Measurements from ENCODE around the gene C1orf87. TPM values are rescaled to one million over a fixed set of nuclear protein-coding genes. Genes with fewer than 3 reads are reported as not detected.
"Not testable (repeated sequence)": the region's sequence is repeated elsewhere in the genome, so short reads cannot be mapped to it uniquely, and the experiment has no call there.

C1orf87 gene
- total and polyA plus RNA-seq, 2 donors from 2014 or later, result 0.38 to 0.45 TPM

GRCh38 chr1:59971464-59971911, 102.1 kb downstream of the C1orf87 start:
- H3K9ac ChIP-seq (ENCODE audit: low read length in 3 of 3), result no peak overlapping the region

DNA sequence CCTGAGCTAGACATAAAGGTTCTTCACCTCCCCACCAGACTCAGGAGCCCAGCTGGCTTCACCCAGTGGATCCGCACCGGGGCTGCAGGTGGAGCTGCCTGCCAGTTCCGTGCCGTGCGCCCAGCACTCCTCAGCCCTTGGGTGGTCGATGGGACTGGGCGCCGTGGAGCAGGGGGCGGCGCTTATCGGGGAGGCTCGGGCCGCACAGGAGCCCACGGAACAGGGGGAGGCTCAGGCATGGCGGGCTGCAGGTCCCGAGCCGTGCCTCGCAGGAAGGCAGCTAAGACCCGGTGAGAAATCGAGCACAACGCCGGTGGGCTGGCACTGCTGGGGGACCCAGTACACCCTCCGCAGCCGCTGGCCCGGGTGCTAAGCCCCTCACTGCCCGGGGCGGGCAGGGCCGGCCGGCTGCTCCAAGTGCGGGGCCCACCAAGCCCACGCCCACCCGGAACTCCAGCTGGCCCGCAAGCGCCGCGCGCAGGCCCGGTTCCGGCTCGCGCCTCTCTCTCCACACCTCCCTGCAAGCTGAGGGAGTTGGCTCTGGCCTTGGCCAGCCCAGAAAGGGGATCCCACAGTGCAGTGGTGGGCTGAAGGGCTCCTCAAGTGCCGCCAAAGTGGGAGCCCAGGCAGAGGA, 103.9 kb downstream of the C1orf87 start:
- DNase-seq; H3K9me3 ChIP-seq (ENCODE audit: control insufficient read depth in 2 of 3, insufficient read depth in 1 of 3, low read length in 3 of 3); H3K9ac ChIP-seq (ENCODE audit: low read length in 3 of 3); H3K4me1 ChIP-seq (ENCODE audit: control insufficient read depth in 2 of 3, insufficient read depth in 2 of 3, low read depth in 1 of 3, low read length in 3 of 3); H3K36me3 ChIP-seq (ENCODE audit: control insufficient read depth in 2 of 3, insufficient read depth in 3 of 3, low read length in 3 of 3); FAIRE-seq; H3K27me3 ChIP-seq (ENCODE audit: control insufficient read depth, insufficient read depth, low read length); H3K4me3 ChIP-seq (ENCODE audit: low read length in 3 of 3); H3K27ac ChIP-seq (ENCODE audit: low read depth in 2 of 2, low read length in 2 of 2); intact Hi-C loops (cut with DNase I): not testable (repeated sequence)

More at GRCh38 chr1:59971464-59971911, 102.1 kb downstream of the C1orf87 start:
- intact Hi-C loops (cut with DNase I), result no loop called here
- H3K4me1 ChIP-seq (ENCODE audit: control insufficient read depth in 2 of 3, insufficient read depth in 2 of 3, low read depth in 1 of 3, low read length in 3 of 3), result no peaks in the 10 kb centered on the region
- no peaks in the 10 kb centered on the region for H3K36me3 ChIP-seq (ENCODE audit: control insufficient read depth in 2 of 3, insufficient read depth in 3 of 3, low read length in 3 of 3)
- peak; percentile 75 to 88 (median 78) for DNase-seq
- no peak for FAIRE-seq
- H3K27ac ChIP-seq (ENCODE audit: low read depth in 2 of 2, low read length in 2 of 2), result no peak overlapping the region
- no peak overlapping the region for H3K4me3 ChIP-seq (ENCODE audit: low read length in 3 of 3)
- no peaks in the 10 kb centered on the region for H3K27me3 ChIP-seq (ENCODE audit: control insufficient read depth, insufficient read depth, low read length)
- H3K9me3 ChIP-seq (ENCODE audit: control insufficient read depth in 2 of 3, insufficient read depth in 1 of 3, low read length in 3 of 3), result no peaks in the 10 kb centered on the region
- TF ChIP-seq, protein P1, sequence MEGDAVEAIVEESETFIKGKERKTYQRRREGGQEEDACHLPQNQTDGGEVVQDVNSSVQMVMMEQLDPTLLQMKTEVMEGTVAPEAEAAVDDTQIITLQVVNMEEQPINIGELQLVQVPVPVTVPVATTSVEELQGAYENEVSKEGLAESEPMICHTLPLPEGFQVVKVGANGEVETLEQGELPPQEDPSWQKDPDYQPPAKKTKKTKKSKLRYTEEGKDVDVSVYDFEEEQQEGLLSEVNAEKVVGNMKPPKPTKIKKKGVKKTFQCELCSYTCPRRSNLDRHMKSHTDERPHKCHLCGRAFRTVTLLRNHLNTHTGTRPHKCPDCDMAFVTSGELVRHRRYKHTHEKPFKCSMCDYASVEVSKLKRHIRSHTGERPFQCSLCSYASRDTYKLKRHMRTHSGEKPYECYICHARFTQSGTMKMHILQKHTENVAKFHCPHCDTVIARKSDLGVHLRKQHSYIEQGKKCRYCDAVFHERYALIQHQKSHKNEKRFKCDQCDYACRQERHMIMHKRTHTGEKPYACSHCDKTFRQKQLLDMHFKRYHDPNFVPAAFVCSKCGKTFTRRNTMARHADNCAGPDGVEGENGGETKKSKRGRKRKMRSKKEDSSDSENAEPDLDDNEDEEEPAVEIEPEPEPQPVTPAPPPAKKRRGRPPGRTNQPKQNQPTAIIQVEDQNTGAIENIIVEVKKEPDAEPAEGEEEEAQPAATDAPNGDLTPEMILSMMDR (IDR thresholded peaks at IDR 0.05; ENCODE audit: borderline replicate concordance, extremely low read depth, insufficient read depth), result peak; percentile 85

- intact Hi-C loops (cut with DNase I); H3K36me3 ChIP-seq (ENCODE audit: control insufficient read depth in 2 of 3, insufficient read depth in 3 of 3, low read length in 3 of 3); H3K27ac ChIP-seq (ENCODE audit: low read depth in 2 of 2, low read length in 2 of 2); H3K9me3 ChIP-seq (ENCODE audit: control insufficient read depth in 2 of 3, insufficient read depth in 1 of 3, low read length in 3 of 3); H3K27me3 ChIP-seq (ENCODE audit: control insufficient read depth, insufficient read depth, low read length); FAIRE-seq; DNase-seq; H3K4me1 ChIP-seq (ENCODE audit: control insufficient read depth in 2 of 3, insufficient read depth in 2 of 3, low read depth in 1 of 3, low read length in 3 of 3); H3K4me3 ChIP-seq (ENCODE audit: low read length in 3 of 3); H3K9ac ChIP-seq (ENCODE audit: low read length in 3 of 3): not testable (repeated sequence)
Observed at GRCh38 chr1:59968746-59969145, 104.8 kb downstream of the C1orf87 start.

- DNase-seq (no peak), FAIRE-seq (no peak)
- no peak overlapping the region for H3K9ac ChIP-seq (ENCODE audit: low read length in 3 of 3)
- no peaks in the 10 kb centered on the region for H3K4me1 ChIP-seq (ENCODE audit: control insufficient read depth in 2 of 3, insufficient read depth in 2 of 3, low read depth in 1 of 3, low read length in 3 of 3)
- TF ChIP-seq, protein P1 (IDR thresholded peaks at IDR 0.05; ENCODE audit: borderline replicate concordance, extremely low read depth, insufficient read depth), result no peak
- H3K27ac ChIP-seq (ENCODE audit: low read depth in 2 of 2, low read length in 2 of 2), result no peak overlapping the region
- H3K36me3 ChIP-seq (ENCODE audit: control insufficient read depth in 2 of 3, insufficient read depth in 3 of 3, low read length in 3 of 3), result no peaks in the 10 kb centered on the region
- H3K9me3 ChIP-seq (ENCODE audit: control insufficient read depth in 2 of 3, insufficient read depth in 1 of 3, low read length in 3 of 3), result no peaks in the 10 kb centered on the region
- H3K27me3 ChIP-seq (ENCODE audit: control insufficient read depth, insufficient read depth, low read length), result no peaks in the 10 kb centered on the region
- intact Hi-C loops (cut with DNase I), result no loop called here
- H3K4me3 ChIP-seq (ENCODE audit: low read length in 3 of 3), result no peak overlapping the region
Observed at GRCh38 chr1:59967780-59968179, 105.8 kb downstream of the C1orf87 start.
